Stomach smooth muscle (tissue), 2 donors: ENCODE measurements around the gene PHF13.
"Not testable (repeated sequence)": the region's sequence is repeated elsewhere in the genome, so short reads cannot be mapped to it uniquely, and the experiment has no call there.

Experiments
- H3K27ac ChIP-seq: one replicate; pipeline ENCODE4 v1.7.0; 2013; ENCODE audit warnings: mild to moderate bottlenecking, low read length, inconsistent platforms
- H3K27me3 ChIP-seq, 2 donors: one replicate each; pipeline ENCODE4 v1.7.0; 2013; ENCODE audit warnings: low read length in 2 of 2; ENCODE audit not compliant: insufficient read depth in 2 of 2, control insufficient read depth in 1 of 2
- H3K36me3 ChIP-seq, 2 donors: one replicate each; pipeline ENCODE4 v1.7.0; 2013; ENCODE audit warnings: low read length in 2 of 2; ENCODE audit not compliant: control insufficient read depth in 2 of 2, insufficient read depth in 2 of 2
- H3K4me1 ChIP-seq: one replicate; pipeline ENCODE4 v1.7.0; 2013; ENCODE audit warnings: low read length; ENCODE audit not compliant: control insufficient read depth, insufficient read depth
- H3K4me3 ChIP-seq, 2 donors: one replicate each; pipeline ENCODE4 v1.7.0; 2013; ENCODE audit warnings: low read length in 2 of 2
- H3K9ac ChIP-seq, 2 donors: one replicate each; pipeline ENCODE4 v1.7.0; 2013; ENCODE audit warnings: low read length in 2 of 2, mild to moderate bottlenecking in 1 of 2
- H3K9me3 ChIP-seq, 2 donors: one replicate each; pipeline ENCODE4 v1.7.0; 2013; ENCODE audit warnings: low read length in 2 of 2; ENCODE audit not compliant: control insufficient read depth in 2 of 2
- donor health status: healthy.
- donor health status: Pancreatic carcinoma.

The PHF13 gene

DNA sequence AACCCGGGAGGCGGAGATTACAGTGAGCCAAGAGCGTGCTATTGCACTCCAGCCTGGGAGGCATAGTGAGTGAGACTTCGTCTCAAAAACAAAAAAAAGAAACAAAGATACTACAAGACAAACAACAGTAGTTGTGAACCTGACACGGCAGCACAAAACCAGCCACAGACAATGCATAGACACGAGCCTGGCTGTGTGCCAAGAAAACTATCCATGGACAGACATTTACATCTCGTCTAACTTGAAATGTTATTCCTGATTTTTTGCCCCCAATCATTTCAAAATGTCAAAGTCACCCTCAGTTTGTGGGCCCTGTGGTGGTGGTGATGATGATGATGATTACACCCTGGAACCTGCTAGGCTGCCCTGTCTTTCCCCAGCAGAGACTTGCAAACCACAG, 17.2 kb upstream of the PHF13 start:
- Histone ChIP-seq H3K27ac (no peak overlapping the region), H3K9me3 (no peaks in the 10 kb centered on the region), H3K27me3 (no peaks in the 10 kb centered on the region), H3K4me3 (peak overlapping the region; percentile 32 to 52), H3K9ac (peak overlapping the region; percentile 21 to 36), H3K4me1 (peaks cover 57% of the 10 kb centered on the region), H3K36me3 (peaks cover 52 to 59% of the 10 kb centered on the region in 2 donors)

GRCh38 chr1:6596886-6597776, 16.4 kb upstream of the PHF13 start:
- H3K4me1 ChIP-seq = peaks cover 56% of the 10 kb centered on the region
- no peaks in the 10 kb centered on the region for H3K9me3 ChIP-seq
- H3K9ac ChIP-seq = peak overlapping the region; percentile 21 to 42
- no peaks in the 10 kb centered on the region for H3K27me3 ChIP-seq
- H3K27ac ChIP-seq = peak overlapping the region; percentile 24
- H3K4me3 ChIP-seq = peak overlapping the region; percentile 32 to 52
- peaks cover 52 to 59% of the 10 kb centered on the region in 2 donors for H3K36me3 ChIP-seq

DNA sequence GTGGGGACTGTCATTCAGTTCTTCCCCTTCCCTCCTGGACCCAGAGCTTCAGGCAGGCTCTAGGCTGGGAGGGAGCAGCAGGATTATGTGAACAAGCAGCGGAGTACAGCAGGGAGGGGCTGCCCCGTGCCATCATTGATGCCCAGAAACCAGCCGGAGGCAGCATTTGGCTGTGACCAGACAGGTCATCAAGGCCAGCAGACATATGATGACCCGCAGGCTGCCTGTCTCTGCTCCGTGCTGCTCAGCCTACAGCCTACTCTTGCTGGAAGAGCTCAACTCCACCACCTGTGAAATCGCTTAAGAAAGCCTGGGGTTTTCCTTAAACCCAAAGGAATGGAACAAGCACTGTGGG, 15.8 kb upstream of the PHF13 start:
- H3K27me3 ChIP-seq = no peaks in the 10 kb centered on the region
- peak overlapping the region in 1 of 2 donors; percentile 22 for H3K4me3 ChIP-seq
- H3K36me3 ChIP-seq = peaks cover 46 to 54% of the 10 kb centered on the region in 2 donors
- H3K9me3 ChIP-seq = no peaks in the 10 kb centered on the region
- H3K4me1 ChIP-seq = peaks cover 57% of the 10 kb centered on the region
- H3K27ac ChIP-seq = peak overlapping the region; percentile 24
- H3K9ac ChIP-seq = peak overlapping the region in 1 of 2 donors; percentile 42

DNA sequence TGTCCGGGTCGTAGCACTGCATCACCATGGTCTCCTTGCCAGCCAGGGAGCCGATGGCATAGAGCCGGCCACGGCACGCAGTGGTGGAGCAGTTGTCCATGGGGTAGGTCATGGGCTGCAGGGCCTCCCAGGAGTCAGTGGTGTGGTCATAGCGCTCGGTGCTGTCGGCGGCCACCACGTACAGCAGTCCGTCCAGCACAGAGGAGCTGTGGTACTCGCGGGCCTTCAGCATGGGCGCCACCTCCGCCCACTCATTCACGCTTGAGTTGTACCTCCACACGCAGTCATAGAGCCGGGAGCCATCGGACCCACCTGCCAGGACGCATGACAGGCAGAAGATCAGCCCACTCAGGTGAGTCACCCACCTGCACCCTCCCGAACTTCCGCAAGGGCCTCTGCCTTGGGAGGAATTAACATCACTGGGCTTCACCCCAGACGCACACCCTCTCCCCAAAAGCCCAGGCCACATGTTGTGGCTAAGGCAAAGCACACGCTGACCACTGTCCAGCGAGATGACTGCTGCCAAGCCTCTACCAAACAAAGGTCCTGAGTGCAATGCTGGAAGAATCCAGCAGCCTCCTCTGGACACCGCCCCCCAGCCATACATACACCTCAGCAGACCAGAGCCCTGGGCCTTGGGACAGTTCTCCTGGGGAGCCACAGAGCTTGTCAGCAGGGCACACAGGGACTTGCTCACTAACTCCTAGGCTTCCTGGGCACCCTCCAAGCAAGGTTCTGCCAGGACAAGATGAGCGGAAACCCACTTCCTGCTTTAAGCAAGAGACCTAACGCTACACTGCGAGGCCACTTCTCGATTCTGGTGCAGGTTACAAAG, 14.2 kb upstream of the PHF13 start:
- no peaks in the 10 kb centered on the region for H3K27me3 ChIP-seq
- peaks cover 31 to 38% of the 10 kb centered on the region in 2 donors for H3K36me3 ChIP-seq
- no peak overlapping the region for H3K27ac ChIP-seq
- H3K9ac ChIP-seq = peak overlapping the region in 1 of 2 donors; percentile 29
- peaks cover 66% of the 10 kb centered on the region for H3K4me1 ChIP-seq
- H3K9me3 ChIP-seq = no peaks in the 10 kb centered on the region
- H3K4me3 ChIP-seq = peak overlapping the region; percentile 48 to 99

- peak overlapping the region; percentile 90 for H3K27ac ChIP-seq
- peaks cover 72% of the 10 kb centered on the region for H3K4me1 ChIP-seq
- H3K9me3 ChIP-seq, H3K27me3 ChIP-seq: not testable (repeated sequence)
- peaks cover 27 to 33% of the 10 kb centered on the region in 2 donors for H3K36me3 ChIP-seq
- peak overlapping the region; percentile 89 to 93 for H3K9ac ChIP-seq
- H3K4me3 ChIP-seq = peak overlapping the region; percentile 95 to 99
Observed at GRCh38 chr1:6599991-6600390, 13.5 kb upstream of the PHF13 start.

- H3K4me3 ChIP-seq = peak overlapping the region; percentile 95 to 99
- no peaks in the 10 kb centered on the region for H3K9me3 ChIP-seq
- peaks cover 75% of the 10 kb centered on the region for H3K4me1 ChIP-seq
Observed at GRCh38 chr1:6600410-6601048, 13.0 kb upstream of the PHF13 start.

GRCh38 chr1:6601049-6601922, 12.2 kb upstream of the PHF13 start:
- peaks cover 71% of the 10 kb centered on the region for H3K4me1 ChIP-seq
- H3K36me3 ChIP-seq = peaks cover 18 to 20% of the 10 kb centered on the region in 2 donors
- no peaks in the 10 kb centered on the region for H3K9me3 ChIP-seq
- H3K27me3 ChIP-seq = no peaks in the 10 kb centered on the region
- peak overlapping the region; percentile 95 to 99 for H3K4me3 ChIP-seq
- peak overlapping the region; percentile 89 to 93 for H3K9ac ChIP-seq
- peak overlapping the region; percentile 90 for H3K27ac ChIP-seq

More at GRCh38 chr1:6600410-6601048, 13.0 kb upstream of the PHF13 start:
- Histone ChIP-seq H3K36me3 (peaks cover 21 to 28% of the 10 kb centered on the region in 2 donors), H3K27ac (peak overlapping the region; percentile 90), H3K9ac (peak overlapping the region; percentile 89 to 93), H3K27me3 (no peaks in the 10 kb centered on the region)

- Histone ChIP-seq H3K4me1 (peaks cover 62% of the 10 kb centered on the region), H3K27ac (peak overlapping the region; percentile 90), H3K36me3 (peaks cover 13 to 14% of the 10 kb centered on the region in 2 donors), H3K27me3 (no peaks in the 10 kb centered on the region), H3K9me3 (no peaks in the 10 kb centered on the region), H3K9ac (peak overlapping the region; percentile 89 to 93), H3K4me3 (peak overlapping the region; percentile 95 to 99)
Observed at GRCh38 chr1:6601923-6602668, 11.4 kb upstream of the PHF13 start.

- Histone ChIP-seq H3K4me1 (peaks cover 56% of the 10 kb centered on the region), H3K4me3 (peak within 1 kb of the TSS; percentile 95 to 99), H3K9me3 (no peaks in the 10 kb centered on the region), H3K27ac (peak within 1 kb of the TSS; percentile 100), H3K9ac (peak within 1 kb of the TSS; percentile 93 to 97), H3K36me3 (peaks cover 7 to 8% of the 10 kb centered on the region in 2 donors), H3K27me3 (no peaks in the 10 kb centered on the region)
Observed at GRCh38 chr1:6602669-6603237, 10.8 kb upstream of the PHF13 start, which contains the start of gene KLHL21. KLHL21 (minus strand) TSS chr1:6602869; CDS start chr1:6602817, 52 bp downstream.
